HEK293 (cell line): ENCODE results near the gene SCYL1.

ENCODE experiments used
- CTCF ChIA-PET: fragments of 350-600 bp; formaldehyde crosslinking; extraction: SDS; loops from one replicate; lab custom pipeline; 2021; ENCODE audit warnings: antibody characterized with exemption; lab: Yijun Ruan, JAX
- POLR2A ChIA-PET: fragments of 300-600 bp; formaldehyde crosslinking; extraction: SDS; loops from one replicate; lab custom pipeline; 2020; ENCODE audit warnings: antibody characterized with exemption, inconsistent platforms; lab: Yijun Ruan, JAX
- H3K27ac ChIP-seq: fragments of 200-500 bp; sonication (Bioruptor generic); 2 replicates; pipeline ENCODE4 v1.5.1; 2014; ENCODE audit warnings: low read depth, low read length, control low read depth, inconsistent platforms; ENCODE audit errors: extremely low read depth
- H3K36me3 ChIP-seq, 2 experiments: fragments of 200-500 bp in 1 of 2; sonication (Bioruptor generic) in 1 of 2; 1 replicate in 1 of 2; 2 replicates in 1 of 2; pipeline ENCODE4 v1.5.1; 2014 to 2017; ENCODE audit warnings: inconsistent platforms in 2 of 2, low read length in 2 of 2; ENCODE audit not compliant: control insufficient read depth in 2 of 2, insufficient read depth in 1 of 2
- H3K4me1 ChIP-seq: fragments of 200-500 bp; sonication (Bioruptor generic); 2 replicates; pipeline ENCODE4 v1.5.1; 2014; ENCODE audit warnings: mild to moderate bottlenecking, low read length, inconsistent platforms; ENCODE audit not compliant: control insufficient read depth, insufficient read depth
- H3K4me3 ChIP-seq: 2 replicates; pipeline ENCODE4 v1.5.1; 2011; ENCODE audit warnings: low read depth, mild to moderate bottlenecking, control low read depth, low read length, moderate library complexity
- H3K9me3 ChIP-seq: fragments of 200-500 bp; sonication (Bioruptor generic); 2 replicates; pipeline ENCODE4 v1.5.1; 2014; ENCODE audit warnings: low read depth, low read length, inconsistent platforms; ENCODE audit not compliant: control insufficient read depth, insufficient read depth
- EGR2 ChIP-seq: fragments of 450-650 bp; formaldehyde crosslinking; IDR thresholded peaks from 2 replicates; pipeline ENCODE4 v1.5.1; 2016; ENCODE audit warnings: low read depth, missing biosample characterization, missing genetic modification characterization
- HOXA7 ChIP-seq: sonication (generic); formaldehyde crosslinking; IDR thresholded peaks from 2 replicates; pipeline ENCODE4 v1.8.1; 2022; ENCODE audit warnings: missing genetic modification reagents, borderline replicate concordance
- IKZF3 ChIP-seq: fragments of 450-650 bp; IDR thresholded peaks from 2 replicates; pipeline ENCODE4 v1.5.0; 2018; ENCODE audit warnings: missing biosample characterization, mild to moderate bottlenecking, missing genetic modification characterization, moderate library complexity
- KLF16 ChIP-seq: fragments of 450-650 bp; formaldehyde crosslinking; IDR thresholded peaks from 2 replicates; pipeline ENCODE4 v1.5.1; 2017; ENCODE audit warnings: missing biosample characterization, missing genetic modification characterization
- MZF1 ChIP-seq: fragments of 450-650 bp; formaldehyde crosslinking; IDR thresholded peaks from 2 replicates; pipeline ENCODE4 v1.5.1; 2017; ENCODE audit warnings: missing biosample characterization, missing genetic modification characterization, borderline replicate concordance
- PRDM1 ChIP-seq: fragments of 450-650 bp; formaldehyde crosslinking; IDR thresholded peaks from 2 replicates; pipeline ENCODE4; 2016; ENCODE audit warnings: missing biosample characterization, missing genetic modification characterization
- SCRT2 ChIP-seq: fragments of 450-650 bp; formaldehyde crosslinking; IDR thresholded peaks from 2 replicates; pipeline ENCODE4 v1.5.1; 2016; ENCODE audit warnings: missing biosample characterization, missing genetic modification characterization
- TCF7L2 ChIP-seq: IDR thresholded peaks from 2 replicates; pipeline ENCODE4 v1.6.1; 2011; ENCODE audit warnings: low read depth, mild to moderate bottlenecking, inconsistent platforms, low read length, moderate library complexity, borderline replicate concordance
- YY2 ChIP-seq: fragments of 450-650 bp; formaldehyde crosslinking; IDR thresholded peaks from 2 replicates; pipeline ENCODE4 v1.5.1; 2016; ENCODE audit warnings: missing biosample characterization, missing genetic modification characterization
- ZFP41 ChIP-seq: fragments of 450-650 bp; formaldehyde crosslinking; IDR thresholded peaks from 2 replicates; pipeline ENCODE4 v1.5.1; 2016; ENCODE audit warnings: missing biosample characterization, missing genetic modification characterization, borderline replicate concordance
- ZIC2 ChIP-seq: fragments of 450-650 bp; formaldehyde crosslinking; IDR thresholded peaks from 2 replicates; pipeline ENCODE4 v1.5.1; 2016; ENCODE audit warnings: missing biosample characterization, missing genetic modification characterization
- ZNF157 ChIP-seq: fragments of 450-650 bp; formaldehyde crosslinking; IDR thresholded peaks from 2 replicates; pipeline ENCODE4 v1.5.1; 2016; ENCODE audit warnings: missing biosample characterization, missing genetic modification characterization
- ZNF174 ChIP-seq: fragments of 450-650 bp; formaldehyde crosslinking; IDR thresholded peaks from 2 replicates; pipeline ENCODE4 v1.5.0; 2017; ENCODE audit warnings: missing biosample characterization, mild to moderate bottlenecking, missing genetic modification characterization
- ZNF223 ChIP-seq: fragments of 450-650 bp; formaldehyde crosslinking; IDR thresholded peaks from 2 replicates; pipeline ENCODE4 v1.5.1; 2016; ENCODE audit warnings: missing biosample characterization, missing genetic modification characterization
- ZNF23 ChIP-seq: fragments of 450-650 bp; formaldehyde crosslinking; IDR thresholded peaks from 2 replicates; pipeline ENCODE4 v1.5.1; 2016; ENCODE audit warnings: missing biosample characterization, missing genetic modification characterization, borderline replicate concordance
- ZNF266 ChIP-seq: fragments of 450-650 bp; formaldehyde crosslinking; IDR thresholded peaks from 2 replicates; pipeline ENCODE4 v1.5.1; 2016; ENCODE audit warnings: missing biosample characterization, missing genetic modification characterization, low read depth
- ZNF426 ChIP-seq: fragments of 450-650 bp; formaldehyde crosslinking; IDR thresholded peaks from 2 replicates; pipeline ENCODE4 v1.5.1; 2017; ENCODE audit warnings: missing biosample characterization, missing genetic modification characterization, mild to moderate bottlenecking, inconsistent platforms, moderate library complexity
- ZNF521 ChIP-seq: fragments of 450-650 bp; formaldehyde crosslinking; IDR thresholded peaks from 2 replicates; pipeline ENCODE4 v1.5.1; 2017; ENCODE audit warnings: missing biosample characterization, mild to moderate bottlenecking, missing genetic modification characterization
- ZNF529 ChIP-seq: fragments of 450-650 bp; formaldehyde crosslinking; IDR thresholded peaks from 2 replicates; pipeline ENCODE4 v1.5.1; 2017; ENCODE audit warnings: missing genetic modification characterization, missing biosample characterization; ENCODE audit not compliant: insufficient replicate concordance
- ZNF544 ChIP-seq: fragments of 450-650 bp; formaldehyde crosslinking; IDR thresholded peaks from 2 replicates; pipeline ENCODE4 v1.5.0; 2017; ENCODE audit warnings: missing biosample characterization, missing genetic modification characterization
- ZNF548 ChIP-seq: fragments of 450-650 bp; formaldehyde crosslinking; IDR thresholded peaks from 2 replicates; pipeline ENCODE4 v1.5.1; 2016; ENCODE audit warnings: missing biosample characterization, missing genetic modification characterization
- ZNF585B ChIP-seq: fragments of 450-650 bp; formaldehyde crosslinking; IDR thresholded peaks from 2 replicates; pipeline ENCODE4 v1.5.1; 2016; ENCODE audit warnings: missing biosample characterization, missing genetic modification characterization
- ZNF600 ChIP-seq: fragments of 450-650 bp; formaldehyde crosslinking; IDR thresholded peaks from 2 replicates; pipeline ENCODE4 v1.5.1; 2016; ENCODE audit warnings: missing biosample characterization, missing genetic modification characterization
- ZNF658 ChIP-seq: fragments of 450-650 bp; formaldehyde crosslinking; IDR thresholded peaks from 2 replicates; pipeline ENCODE4; 2016; ENCODE audit warnings: missing biosample characterization, missing genetic modification characterization
- TF ChIP-seq, protein P1 (sequence below): fragments of 450-650 bp; formaldehyde crosslinking; IDR thresholded peaks from 2 replicates; pipeline ENCODE4 v1.5.1; 2016; ENCODE audit warnings: missing biosample characterization, missing genetic modification characterization
- TF ChIP-seq, protein P2 (sequence below): fragments of 450-650 bp; IDR thresholded peaks from 2 replicates; pipeline ENCODE4 v1.5.1; 2018; ENCODE audit warnings: missing biosample characterization, mild to moderate bottlenecking, missing genetic modification characterization
- TF ChIP-seq, protein P3 (sequence below): fragments of 450-650 bp; formaldehyde crosslinking; IDR thresholded peaks from 2 replicates; pipeline ENCODE4 v1.5.1; 2016; ENCODE audit warnings: missing biosample characterization, missing genetic modification characterization
- TF ChIP-seq, protein P4 (sequence below): fragments of 450-650 bp; formaldehyde crosslinking; IDR thresholded peaks from 2 replicates; pipeline ENCODE4 v1.5.1; 2017; ENCODE audit warnings: missing biosample characterization, missing genetic modification characterization
- TF ChIP-seq, protein P5 (sequence below): fragments of 450-650 bp; formaldehyde crosslinking; IDR thresholded peaks from 2 replicates; pipeline ENCODE4 v1.5.1; 2016; ENCODE audit warnings: missing biosample characterization, missing genetic modification characterization

SCYL1 gene

DNA sequence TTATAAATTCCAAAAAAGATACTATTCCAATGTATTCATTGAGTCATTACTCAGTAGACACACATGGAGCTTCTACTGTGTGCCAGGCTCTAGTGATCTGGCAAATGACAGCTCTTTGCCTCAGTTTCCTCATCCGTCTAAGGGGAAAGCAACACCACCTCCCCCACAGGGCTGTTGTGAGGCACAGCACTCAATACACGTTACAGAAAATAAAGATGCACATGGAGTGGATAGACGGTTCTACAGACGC is 32.6 kb upstream of the SCYL1 start (continued):
- no peak for TF ChIP-seq PRDM1
- TF ChIP-seq ZIC2 = no peak
- TF ChIP-seq ZNF585B (tag by site-specific recombination) = no peak
- TF ChIP-seq, protein P1, sequence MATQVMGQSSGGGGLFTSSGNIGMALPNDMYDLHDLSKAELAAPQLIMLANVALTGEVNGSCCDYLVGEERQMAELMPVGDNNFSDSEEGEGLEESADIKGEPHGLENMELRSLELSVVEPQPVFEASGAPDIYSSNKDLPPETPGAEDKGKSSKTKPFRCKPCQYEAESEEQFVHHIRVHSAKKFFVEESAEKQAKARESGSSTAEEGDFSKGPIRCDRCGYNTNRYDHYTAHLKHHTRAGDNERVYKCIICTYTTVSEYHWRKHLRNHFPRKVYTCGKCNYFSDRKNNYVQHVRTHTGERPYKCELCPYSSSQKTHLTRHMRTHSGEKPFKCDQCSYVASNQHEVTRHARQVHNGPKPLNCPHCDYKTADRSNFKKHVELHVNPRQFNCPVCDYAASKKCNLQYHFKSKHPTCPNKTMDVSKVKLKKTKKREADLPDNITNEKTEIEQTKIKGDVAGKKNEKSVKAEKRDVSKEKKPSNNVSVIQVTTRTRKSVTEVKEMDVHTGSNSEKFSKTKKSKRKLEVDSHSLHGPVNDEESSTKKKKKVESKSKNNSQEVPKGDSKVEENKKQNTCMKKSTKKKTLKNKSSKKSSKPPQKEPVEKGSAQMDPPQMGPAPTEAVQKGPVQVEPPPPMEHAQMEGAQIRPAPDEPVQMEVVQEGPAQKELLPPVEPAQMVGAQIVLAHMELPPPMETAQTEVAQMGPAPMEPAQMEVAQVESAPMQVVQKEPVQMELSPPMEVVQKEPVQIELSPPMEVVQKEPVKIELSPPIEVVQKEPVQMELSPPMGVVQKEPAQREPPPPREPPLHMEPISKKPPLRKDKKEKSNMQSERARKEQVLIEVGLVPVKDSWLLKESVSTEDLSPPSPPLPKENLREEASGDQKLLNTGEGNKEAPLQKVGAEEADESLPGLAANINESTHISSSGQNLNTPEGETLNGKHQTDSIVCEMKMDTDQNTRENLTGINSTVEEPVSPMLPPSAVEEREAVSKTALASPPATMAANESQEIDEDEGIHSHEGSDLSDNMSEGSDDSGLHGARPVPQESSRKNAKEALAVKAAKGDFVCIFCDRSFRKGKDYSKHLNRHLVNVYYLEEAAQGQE = no peak

DNA sequence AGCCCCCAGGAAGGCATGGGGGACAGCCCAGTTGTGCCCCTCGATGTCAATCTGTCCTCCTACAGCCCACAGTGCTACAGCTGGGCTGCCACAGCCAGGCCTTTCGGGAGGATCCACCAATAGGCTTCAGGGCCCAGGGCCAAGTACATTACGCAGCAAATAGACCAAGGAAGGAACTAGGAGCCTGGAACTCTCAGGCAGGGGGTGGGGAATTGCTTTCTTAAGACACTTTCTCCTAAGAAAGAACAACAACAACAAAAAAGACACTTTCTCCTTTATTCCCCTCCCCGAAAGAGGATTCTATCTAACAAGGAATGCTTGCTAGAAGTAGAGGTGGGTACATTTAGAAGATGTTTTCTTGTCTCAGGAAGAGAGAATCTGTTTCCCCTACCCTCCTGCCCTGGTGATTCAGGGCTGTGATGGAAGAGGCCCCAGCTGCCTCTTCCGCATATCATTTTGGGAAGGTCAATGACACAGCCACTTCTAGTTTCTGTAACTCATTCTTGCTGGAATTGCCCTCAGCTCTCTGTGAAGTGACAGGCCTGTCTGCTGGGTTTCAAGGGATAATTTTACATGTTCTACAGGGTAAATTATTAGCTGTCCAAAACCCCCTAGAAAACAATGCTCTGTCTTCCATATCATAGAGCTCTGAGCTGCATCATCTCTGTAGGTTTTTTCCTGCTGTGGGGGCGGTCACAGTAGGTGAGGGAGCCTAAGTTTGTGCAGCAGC is 32.1 kb upstream of the SCYL1 start:
- ChIA-PET CTCF (interaction anchor here (0.5 to 1.3 kb wide), 7 partner anchors 13 to 126 kb away, joined by 3 to 6 read pairs (median 4); no protein-coding TSS in a partner anchor), POLR2A (interaction anchor here (0.7 to 28.2 kb wide), 7 partner anchors 10 to 70 kb away, joined by 3 to 1129 read pairs (median 5); partner anchors contain the start of genes MALAT1 and NEAT1)
- H3K9me3 ChIP-seq = no peaks in the 10 kb centered on the region
- peak overlapping the region; percentile 62 for H3K27ac ChIP-seq
- no peak overlapping the region for H3K4me3 ChIP-seq
- peaks cover 34% of the 10 kb centered on the region for H3K4me1 ChIP-seq
- no peaks in the 10 kb centered on the region for H3K36me3 ChIP-seq
- no peak for TF ChIP-seq ZNF23 (tag by site-specific recombination)
- no peak for TF ChIP-seq TCF7L2
- TF ChIP-seq ZNF174 (tag by site-specific recombination) = no peak
- no peak for TF ChIP-seq ZNF521 (tag by site-specific recombination)
- no peak for TF ChIP-seq ZNF548 (tag by site-specific recombination)
- no peak for TF ChIP-seq ZNF658 (tag by site-specific recombination)
- no peak for TF ChIP-seq YY2 (tag by site-specific recombination)
- TF ChIP-seq SCRT2 = no peak
- peak; percentile 93 for TF ChIP-seq ZNF600 (tag by site-specific recombination)
- no peak for TF ChIP-seq ZFP41
- peak; percentile 84 for TF ChIP-seq PRDM1
- no peak for TF ChIP-seq HOXA7 (CRISPR knock-in tag)
- TF ChIP-seq ZNF426 (tag by site-specific recombination) = no peak
- TF ChIP-seq, protein P2, sequence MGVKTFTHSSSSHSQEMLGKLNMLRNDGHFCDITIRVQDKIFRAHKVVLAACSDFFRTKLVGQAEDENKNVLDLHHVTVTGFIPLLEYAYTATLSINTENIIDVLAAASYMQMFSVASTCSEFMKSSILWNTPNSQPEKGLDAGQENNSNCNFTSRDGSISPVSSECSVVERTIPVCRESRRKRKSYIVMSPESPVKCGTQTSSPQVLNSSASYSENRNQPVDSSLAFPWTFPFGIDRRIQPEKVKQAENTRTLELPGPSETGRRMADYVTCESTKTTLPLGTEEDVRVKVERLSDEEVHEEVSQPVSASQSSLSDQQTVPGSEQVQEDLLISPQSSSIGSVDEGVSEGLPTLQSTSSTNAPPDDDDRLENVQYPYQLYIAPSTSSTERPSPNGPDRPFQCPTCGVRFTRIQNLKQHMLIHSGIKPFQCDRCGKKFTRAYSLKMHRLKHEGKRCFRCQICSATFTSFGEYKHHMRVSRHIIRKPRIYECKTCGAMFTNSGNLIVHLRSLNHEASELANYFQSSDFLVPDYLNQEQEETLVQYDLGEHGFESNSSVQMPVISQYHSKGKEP (tag by site-specific recombination) = no peak
- no peak for TF ChIP-seq IKZF3
- TF ChIP-seq ZNF266 (tag by site-specific recombination) = no peak
- no peak for TF ChIP-seq ZNF544 (tag by site-specific recombination)
- TF ChIP-seq, protein P3, sequence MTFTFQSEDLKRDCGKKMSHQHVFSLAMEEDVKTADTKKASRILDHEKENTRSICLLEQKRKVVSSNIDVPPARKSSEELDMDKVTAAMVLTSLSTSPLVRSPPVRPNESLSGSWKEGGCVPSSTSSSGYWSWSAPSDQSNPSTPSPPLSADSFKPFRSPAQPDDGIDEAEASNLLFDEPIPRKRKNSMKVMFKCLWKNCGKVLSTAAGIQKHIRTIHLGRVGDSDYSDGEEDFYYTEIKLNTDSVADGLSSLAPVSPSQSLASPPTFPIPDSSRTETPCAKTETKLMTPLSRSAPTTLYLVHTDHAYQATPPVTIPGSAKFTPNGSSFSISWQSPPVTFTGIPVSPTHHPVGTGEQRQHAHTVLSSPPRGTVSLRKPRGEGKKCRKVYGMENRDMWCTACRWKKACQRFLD (tag by site-specific recombination) = no peak
- no peak for TF ChIP-seq MZF1 (tag by site-specific recombination)
- TF ChIP-seq, protein P4, sequence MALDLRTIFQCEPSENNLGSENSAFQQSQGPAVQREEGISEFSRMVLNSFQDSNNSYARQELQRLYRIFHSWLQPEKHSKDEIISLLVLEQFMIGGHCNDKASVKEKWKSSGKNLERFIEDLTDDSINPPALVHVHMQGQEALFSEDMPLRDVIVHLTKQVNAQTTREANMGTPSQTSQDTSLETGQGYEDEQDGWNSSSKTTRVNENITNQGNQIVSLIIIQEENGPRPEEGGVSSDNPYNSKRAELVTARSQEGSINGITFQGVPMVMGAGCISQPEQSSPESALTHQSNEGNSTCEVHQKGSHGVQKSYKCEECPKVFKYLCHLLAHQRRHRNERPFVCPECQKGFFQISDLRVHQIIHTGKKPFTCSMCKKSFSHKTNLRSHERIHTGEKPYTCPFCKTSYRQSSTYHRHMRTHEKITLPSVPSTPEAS = no peak
- no peak for TF ChIP-seq ZNF529 (tag by site-specific recombination)
- TF ChIP-seq, protein P5, sequence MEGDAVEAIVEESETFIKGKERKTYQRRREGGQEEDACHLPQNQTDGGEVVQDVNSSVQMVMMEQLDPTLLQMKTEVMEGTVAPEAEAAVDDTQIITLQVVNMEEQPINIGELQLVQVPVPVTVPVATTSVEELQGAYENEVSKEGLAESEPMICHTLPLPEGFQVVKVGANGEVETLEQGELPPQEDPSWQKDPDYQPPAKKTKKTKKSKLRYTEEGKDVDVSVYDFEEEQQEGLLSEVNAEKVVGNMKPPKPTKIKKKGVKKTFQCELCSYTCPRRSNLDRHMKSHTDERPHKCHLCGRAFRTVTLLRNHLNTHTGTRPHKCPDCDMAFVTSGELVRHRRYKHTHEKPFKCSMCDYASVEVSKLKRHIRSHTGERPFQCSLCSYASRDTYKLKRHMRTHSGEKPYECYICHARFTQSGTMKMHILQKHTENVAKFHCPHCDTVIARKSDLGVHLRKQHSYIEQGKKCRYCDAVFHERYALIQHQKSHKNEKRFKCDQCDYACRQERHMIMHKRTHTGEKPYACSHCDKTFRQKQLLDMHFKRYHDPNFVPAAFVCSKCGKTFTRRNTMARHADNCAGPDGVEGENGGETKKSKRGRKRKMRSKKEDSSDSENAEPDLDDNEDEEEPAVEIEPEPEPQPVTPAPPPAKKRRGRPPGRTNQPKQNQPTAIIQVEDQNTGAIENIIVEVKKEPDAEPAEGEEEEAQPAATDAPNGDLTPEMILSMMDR (tag by site-specific recombination) = no peak
- peak; percentile 47; the same call in 1 of the 2 replicates for TF ChIP-seq EGR2 (tag by site-specific recombination)
- TF ChIP-seq ZNF157 (tag by site-specific recombination) = no peak
- TF ChIP-seq ZNF223 = no peak
- no peak for TF ChIP-seq KLF16 (tag by site-specific recombination)
